IPS-18a (cell line): ENCODE data around the gene SANBR.
A peak's percentile ranks its signal among the peaks of the same experiment; 100 is the strongest.

Experiments used
- H3K27ac ChIP-seq: one replicate; pipeline ENCODE4 v1.5.1; 2013; ENCODE audit warnings: low read length
- H3K27me3 ChIP-seq: one replicate; pipeline ENCODE4 v1.6.1; 2013; ENCODE audit warnings: mild to moderate bottlenecking, low read length; ENCODE audit not compliant: control insufficient read depth, insufficient read depth
- H3K36me3 ChIP-seq: one replicate; pipeline ENCODE4 v1.6.1; 2013; ENCODE audit warnings: low read depth, low read length; ENCODE audit not compliant: control insufficient read depth
- H3K4me1 ChIP-seq: one replicate; pipeline ENCODE4 v1.6.1; 2013; ENCODE audit warnings: low read depth, low read length; ENCODE audit not compliant: control insufficient read depth
- H3K4me3 ChIP-seq: one replicate; pipeline ENCODE4 v1.5.1; 2013; ENCODE audit warnings: low read length
- H3K9ac ChIP-seq: one replicate; pipeline ENCODE4 v1.6.1; 2013; ENCODE audit warnings: mild to moderate bottlenecking, low read length, moderate library complexity
- H3K9me3 ChIP-seq: one replicate; pipeline ENCODE4 v1.6.1; 2013; ENCODE audit warnings: low read depth, low read length; ENCODE audit not compliant: control insufficient read depth

SANBR gene

GRCh38 chr2:61065714-61066709 lies at the start of gene SANBR:
TSS of gene SANBR (plus strand) at chr2:61065871. CDS start at chr2:61070351, 4,480 bp downstream.
- no peaks in the 10 kb centered on the region for H3K27me3 ChIP-seq
- H3K27ac ChIP-seq = no peak within 1 kb of the TSS
- peaks cover 6% of the 10 kb centered on the region for H3K4me1 ChIP-seq
- peak within 1 kb of the TSS; percentile 52 for H3K9ac ChIP-seq
- no peaks in the 10 kb centered on the region for H3K9me3 ChIP-seq
- H3K4me3 ChIP-seq = peak within 1 kb of the TSS; percentile 64
- peaks cover 3% of the 10 kb centered on the region for H3K36me3 ChIP-seq

GRCh38 chr2:61015976-61016375 lies 49.7 kb upstream of the SANBR start:
- Histone ChIP-seq H3K4me3 (peak overlapping the region; percentile 95), H3K9ac (peak overlapping the region; percentile 91), H3K36me3 (peaks cover 1% of the 10 kb centered on the region), H3K4me1 (peaks cover 8% of the 10 kb centered on the region), H3K27me3 (no peaks in the 10 kb centered on the region), H3K27ac (no peak overlapping the region), H3K9me3 (no peaks in the 10 kb centered on the region)

GRCh38 chr2:61016392-61017002 lies 49.2 kb upstream of the SANBR start:
- Histone ChIP-seq H3K27ac (no peak overlapping the region), H3K4me3 (peak overlapping the region; percentile 95), H3K4me1 (peaks cover 8% of the 10 kb centered on the region)

DNA sequence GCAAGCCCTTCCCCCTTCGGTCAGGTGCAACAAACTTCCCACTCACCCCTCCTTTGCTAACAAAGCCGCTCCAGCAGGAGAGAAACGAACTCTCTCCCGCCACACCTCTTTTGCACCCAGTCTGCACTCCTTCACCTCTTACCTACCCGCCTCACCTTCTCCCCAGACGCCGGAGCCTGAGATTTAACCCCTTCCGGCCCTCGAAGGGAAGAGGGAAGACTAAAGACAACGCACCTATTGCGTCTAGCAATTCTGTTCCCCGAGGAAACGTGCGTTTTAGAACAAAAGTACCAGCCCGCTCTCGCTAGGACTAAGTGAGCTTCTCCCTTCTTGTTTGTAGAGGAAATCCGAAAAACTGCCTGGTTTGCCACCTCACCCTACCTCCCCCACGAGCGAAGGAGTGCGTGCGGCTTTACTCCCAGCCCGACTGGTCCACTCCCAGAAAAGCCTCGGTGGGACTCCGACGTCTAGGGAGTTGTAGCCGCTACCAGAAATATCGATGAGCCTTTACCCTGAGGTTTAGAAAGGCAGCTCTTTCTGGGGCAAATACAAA lies 48.6 kb upstream of the SANBR start:
- Histone ChIP-seq H3K27ac (peak overlapping the region; percentile 92), H3K4me3 (peak overlapping the region; percentile 95), H3K27me3 (no peaks in the 10 kb centered on the region), H3K36me3 (peaks cover 3% of the 10 kb centered on the region), H3K9ac (peak overlapping the region; percentile 91), H3K9me3 (no peaks in the 10 kb centered on the region), H3K4me1 (peaks cover 8% of the 10 kb centered on the region)

More at GRCh38 chr2:61016392-61017002, 49.2 kb upstream of the SANBR start:
- Histone ChIP-seq H3K9me3 (no peaks in the 10 kb centered on the region), H3K36me3 (peaks cover 3% of the 10 kb centered on the region), H3K9ac (peak overlapping the region; percentile 91), H3K27me3 (no peaks in the 10 kb centered on the region)

- peak within 1 kb of the TSS; percentile 92 for H3K27ac ChIP-seq
- H3K4me1 ChIP-seq = peaks cover 8% of the 10 kb centered on the region
- H3K9me3 ChIP-seq = no peaks in the 10 kb centered on the region
- H3K36me3 ChIP-seq = peaks cover 3% of the 10 kb centered on the region
- H3K27me3 ChIP-seq = no peaks in the 10 kb centered on the region
- H3K9ac ChIP-seq = peak within 1 kb of the TSS; percentile 91
- H3K4me3 ChIP-seq = peak within 1 kb of the TSS; percentile 95
These were observed 47.9 kb upstream of the SANBR start, which contains the start of the genes PEX13 and PUS10 for GRCh38 chr2:61017556-61018317. TSS of gene PEX13 (plus strand) at chr2:61017720. CDS start at chr2:61017760, 40 bp downstream. TSS of gene PUS10 (minus strand) at chr2:61018255. CDS start at chr2:61011890, 6,365 bp downstream.

DNA sequence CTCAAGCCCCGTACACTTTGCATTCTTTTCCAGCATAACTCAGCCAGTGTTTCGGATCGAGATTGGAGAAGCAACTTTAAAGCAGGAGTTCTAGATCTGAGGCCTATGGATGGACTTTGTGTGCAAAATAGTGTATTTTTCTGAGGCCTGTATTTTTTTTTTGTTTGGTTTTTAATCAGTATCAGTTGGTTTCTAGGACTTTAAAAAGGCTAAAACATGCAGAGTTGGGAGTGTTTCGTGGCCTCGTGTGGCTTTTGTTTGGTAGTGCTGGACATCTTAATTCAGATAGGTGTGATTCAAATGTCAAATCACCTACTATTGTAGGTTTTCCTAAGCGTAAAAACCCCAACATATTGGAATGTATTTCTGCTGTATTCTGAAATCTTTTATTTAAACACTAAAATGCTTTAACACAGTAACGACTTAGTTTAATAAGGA lies 47.3 kb upstream of the SANBR start:
- peak overlapping the region; percentile 95 for H3K4me3 ChIP-seq
- peak overlapping the region; percentile 91 for H3K9ac ChIP-seq
- no peaks in the 10 kb centered on the region for H3K9me3 ChIP-seq
- no peak overlapping the region for H3K27ac ChIP-seq
- peaks cover 3% of the 10 kb centered on the region for H3K36me3 ChIP-seq
- peaks cover 8% of the 10 kb centered on the region for H3K4me1 ChIP-seq
- H3K27me3 ChIP-seq = no peaks in the 10 kb centered on the region

DNA sequence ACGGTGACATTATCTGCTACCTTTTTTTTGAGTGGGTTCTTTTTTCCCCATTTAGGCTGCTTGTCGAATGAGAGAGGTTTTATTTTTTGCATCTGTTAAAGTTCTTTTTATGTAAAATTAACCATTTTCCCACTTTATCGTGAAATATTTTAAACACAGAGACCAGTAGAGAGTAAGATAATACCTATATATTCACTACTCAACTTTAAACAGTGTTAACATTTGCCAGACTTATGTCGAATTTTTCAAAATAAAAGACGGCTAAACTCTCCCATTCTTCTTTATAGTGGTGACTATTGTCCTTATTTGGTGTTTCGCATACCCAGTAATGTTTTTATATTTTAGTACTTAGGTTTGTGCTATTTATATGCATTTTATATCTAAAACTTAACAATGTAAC lies 46.9 kb upstream of the SANBR start:
- Histone ChIP-seq H3K9ac (peak overlapping the region; percentile 91), H3K27me3 (no peaks in the 10 kb centered on the region), H3K36me3 (peaks cover 3% of the 10 kb centered on the region), H3K27ac (no peak overlapping the region), H3K9me3 (no peaks in the 10 kb centered on the region), H3K4me1 (peaks cover 8% of the 10 kb centered on the region), H3K4me3 (peak overlapping the region; percentile 95)

GRCh38 chr2:61021228-61021660 lies 44.4 kb upstream of the SANBR start:
- Histone ChIP-seq H3K4me3 (no peak overlapping the region), H3K9ac (no peak overlapping the region), H3K9me3 (no peaks in the 10 kb centered on the region), H3K27ac (no peak overlapping the region), H3K4me1 (peaks cover 6% of the 10 kb centered on the region), H3K27me3 (no peaks in the 10 kb centered on the region), H3K36me3 (peaks cover 3% of the 10 kb centered on the region)

DNA sequence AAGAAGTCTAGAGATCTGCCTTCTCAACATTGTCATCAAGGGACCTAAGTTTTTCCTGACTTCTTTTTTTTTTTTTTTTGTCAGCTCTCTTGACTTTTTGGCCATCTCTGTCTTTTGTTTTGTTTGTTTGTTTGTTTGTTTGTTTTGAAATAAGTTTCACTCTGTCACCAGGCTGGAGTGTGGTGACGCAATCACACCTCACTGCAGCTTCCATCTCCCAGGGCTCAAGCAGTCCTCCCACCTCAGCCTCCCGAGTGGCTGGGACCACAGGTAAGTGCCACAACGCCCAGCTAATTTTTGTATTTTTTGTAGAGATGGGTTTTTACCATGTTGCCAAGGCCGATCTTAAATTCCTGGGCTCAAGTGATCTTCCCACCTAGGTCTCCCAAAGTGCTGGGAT lies 42.0 kb upstream of the SANBR start:
- Histone ChIP-seq H3K36me3 (peaks cover 3% of the 10 kb centered on the region), H3K4me1 (peaks cover 3% of the 10 kb centered on the region), H3K9ac (no peak overlapping the region)

GRCh38 chr2:61029533-61029932 lies 36.1 kb upstream of the SANBR start:
- Histone ChIP-seq H3K27ac (no peak overlapping the region), H3K36me3 (peaks cover 20% of the 10 kb centered on the region), H3K27me3 (no peaks in the 10 kb centered on the region), H3K9me3 (no peaks in the 10 kb centered on the region), H3K4me1 (no peaks in the 10 kb centered on the region), H3K9ac (no peak overlapping the region), H3K4me3 (no peak overlapping the region)

More for the DNA sequence above, 42.0 kb upstream of the SANBR start:
- Histone ChIP-seq H3K4me3 (no peak overlapping the region), H3K27me3 (no peaks in the 10 kb centered on the region), H3K9me3 (no peaks in the 10 kb centered on the region), H3K27ac (no peak overlapping the region)
